KBM-7 (cell line): ENCODE results near the gene ZNF574.
A peak's percentile ranks its signal among the peaks of the same experiment; 100 is the strongest.

Source experiments
- DNase-seq: peaks from one replicate; pipeline ENCODE4 v3.0.0-alpha.2; 2015
- in situ Hi-C: fragments of 300-500 bp; cut with MboI; formaldehyde crosslinking; loops from 2 replicates; pipeline ENCODE4 v1.14.3; 2020; ENCODE audit warnings: low sequenced_read_pairs, low pct_unique_long_range_greater_than_20kb, mixed read lengths

ZNF574 gene

GRCh38 chr19:42053037-42053935 is 22.7 kb upstream of the ZNF574 start:
- in situ Hi-C loops = no loop called here
- DNase-seq = no peak

GRCh38 chr19:42054205-42054604 is 21.8 kb upstream of the ZNF574 start:
- no peak for DNase-seq
- in situ Hi-C loops = no loop called here

- in situ Hi-C loops = no loop called here
- DNase-seq = no peak
Observed at GRCh38 chr19:42057846-42058245, 18.1 kb upstream of the ZNF574 start.

GRCh38 chr19:42059196-42059595 is 16.8 kb upstream of the ZNF574 start:
- no peak for DNase-seq
- in situ Hi-C loops = no loop called here

GRCh38 chr19:42060117-42060516 is 15.8 kb upstream of the ZNF574 start:
- in situ Hi-C loops = no loop called here
- DNase-seq = no peak

- no peak for DNase-seq
- in situ Hi-C loops = no loop called here
Observed at GRCh38 chr19:42062381-42062780, 13.6 kb upstream of the ZNF574 start.

- in situ Hi-C loops = no loop called here
- DNase-seq = no peak
Observed at GRCh38 chr19:42064432-42064831, 11.5 kb upstream of the ZNF574 start.

GRCh38 chr19:42065051-42065450 is 10.9 kb upstream of the ZNF574 start:
- DNase-seq = no peak
- in situ Hi-C loops = no loop called here

- in situ Hi-C loops = no loop called here
- no peak for DNase-seq
Observed at GRCh38 chr19:42065511-42065910, 10.5 kb upstream of the ZNF574 start.

- peak; percentile 47 for DNase-seq
- in situ Hi-C loops = no loop called here
Observed at GRCh38 chr19:42066075-42066754, 9.8 kb upstream of the ZNF574 start.

- in situ Hi-C loops = no loop called here
- no peak for DNase-seq
Observed at GRCh38 chr19:42067315-42067888, 8.6 kb upstream of the ZNF574 start.

GRCh38 chr19:42068361-42068755 is 7.6 kb upstream of the ZNF574 start:
- in situ Hi-C loops = no loop called here

GRCh38 chr19:42068756-42069571 is 7.0 kb upstream of the ZNF574 start:
- in situ Hi-C loops = no loop called here
- peak; percentile 54 for DNase-seq

More at GRCh38 chr19:42068361-42068755, 7.6 kb upstream of the ZNF574 start:
- no peak for DNase-seq

GRCh38 chr19:42069619-42070351 is 6.2 kb upstream of the ZNF574 start, which contains the start of gene GRIK5:
GRIK5 (minus strand) TSS chr19:42070206; CDS start chr19:42065770, 4,436 bp downstream.
- in situ Hi-C loops = no loop called here
- peak; percentile 36 for DNase-seq

- in situ Hi-C loops = no loop called here
- no peak for DNase-seq
Observed at GRCh38 chr19:42071247-42071646, 4.7 kb upstream of the ZNF574 start.

GRCh38 chr19:42074513-42075363 is 1.2 kb upstream of the ZNF574 start:
- in situ Hi-C loops = no loop called here
- DNase-seq = peak; percentile 12

- no peak for DNase-seq
- in situ Hi-C loops = no loop called here
Observed at GRCh38 chr19:42075364-42075615, 676 bp upstream of the ZNF574 start.

GRCh38 chr19:42076380-42076944 is 496 bp downstream of the ZNF574 start:
- DNase-seq = peak; percentile 12

More at GRCh38 chr19:42076380-42076944, 496 bp downstream of the ZNF574 start:
- in situ Hi-C loops = no loop called here
